Thyroid gland (tissue), 4 donors: Measurements from ENCODE around the gene IGSF5.

Source experiments
- CTCF ChIP-seq, 6 experiments: fragments of 200-600 bp in 3 of 6; fragments of 450-650 bp in 3 of 6; sonication (generic) in 3 of 6; IDR thresholded peaks; one replicate each; pipeline ENCODE4 v1.5.1; 2016 to 2019; ENCODE audit warnings: antibody characterized with exemption in 6 of 6, mild to moderate bottlenecking in 2 of 6, inconsistent platforms in 1 of 6, moderate library complexity in 1 of 6
- POLR2A ChIP-seq, 2 donors: fragments of 450-650 bp; IDR thresholded peaks; one replicate each; pipeline ENCODE4 v1.6.1; 2017; ENCODE audit warnings: antibody characterized with exemption in 2 of 2, mild to moderate bottlenecking in 2 of 2, moderate library complexity in 1 of 2

DNA sequence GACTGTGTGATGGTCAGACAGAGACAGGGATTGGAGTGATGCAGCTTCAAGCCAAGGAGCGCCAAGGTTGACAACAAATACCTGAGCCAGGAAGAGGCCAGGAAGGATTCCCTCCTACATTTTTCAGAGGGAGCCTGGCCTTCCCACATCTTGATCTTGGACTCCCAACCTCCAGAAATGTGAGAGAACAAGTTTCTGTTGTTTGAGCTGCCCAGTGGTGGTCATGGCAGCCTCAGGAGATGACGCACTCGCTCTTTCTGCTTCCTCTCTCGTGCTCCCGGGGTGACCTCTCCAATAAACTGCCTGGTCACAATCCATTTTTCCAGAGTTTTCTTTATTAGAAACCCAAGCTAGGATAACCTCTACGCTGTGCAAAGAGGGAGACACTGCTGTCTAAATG, 16.6 kb upstream of the IGSF5 start:
- no peak for TF ChIP-seq CTCF (IDR thresholded peaks at IDR 0.05)
- no peak for TF ChIP-seq POLR2A (IDR thresholded peaks at IDR 0.05)
